Measurements from ENCODE around the gene RHNO1.
A peak's percentile ranks its signal among the peaks of the same experiment; 100 is the strongest.
"Not testable (repeated sequence)": the region's sequence is repeated elsewhere in the genome, so short reads cannot be mapped to it uniquely, and the experiment has no call there.

The RHNO1 gene

GRCh38 chr12:2858944-2859421 is 18.0 kb upstream of the RHNO1 start:
- no peak for DNase-seq (ENCODE audit: low spot score)

GRCh38 chr12:2860170-2860569 is 16.9 kb upstream of the RHNO1 start:
- no peak for DNase-seq (ENCODE audit: low spot score)

- no peak for DNase-seq (ENCODE audit: low spot score)
These were observed 14.1 kb upstream of the RHNO1 start for GRCh38 chr12:2862876-2863275.

GRCh38 chr12:2863402-2863801 is 13.6 kb upstream of the RHNO1 start:
- DNase-seq (ENCODE audit: low spot score) = not testable (repeated sequence)

- DNase-seq (ENCODE audit: low spot score) = no peak
These were observed 12.8 kb upstream of the RHNO1 start for GRCh38 chr12:2864198-2864597.

- DNase-seq (ENCODE audit: low spot score) = not testable (repeated sequence)
These were observed 7.9 kb upstream of the RHNO1 start for GRCh38 chr12:2868986-2869632.

- peak; percentile 26 for DNase-seq (ENCODE audit: low spot score)
These were observed 484 bp upstream of the RHNO1 start for GRCh38 chr12:2876431-2877046.

GRCh38 chr12:2877953-2878732 is 1.1 kb downstream of the RHNO1 start:
- DNase-seq (ENCODE audit: low spot score) = peak; percentile 24

GRCh38 chr12:2879853-2880252 is 2.8 kb downstream of the RHNO1 start:
- no peak for DNase-seq (ENCODE audit: low spot score)

- no peak for DNase-seq (ENCODE audit: low spot score)
These were observed 7.8 kb downstream of the RHNO1 start for GRCh38 chr12:2884810-2885209.

GRCh38 chr12:2886768-2887450 is 9.9 kb downstream of the RHNO1 start:
- no peak for DNase-seq (ENCODE audit: low spot score)

GRCh38 chr12:2890001-2890387 is 13.0 kb downstream of the RHNO1 start:
- no peak for DNase-seq (ENCODE audit: low spot score)

GRCh38 chr12:2890388-2891239 is 13.6 kb downstream of the RHNO1 start, which contains the start of gene TULP3:
Gene TULP3 (plus strand): TSS chr12:2890891. CDS start chr12:2890948, 57 bp downstream.
- DNase-seq (ENCODE audit: low spot score) = peak; percentile 100

GRCh38 chr12:2891240-2892053 is 14.4 kb downstream of the RHNO1 start:
- DNase-seq (ENCODE audit: low spot score) = peak; percentile 38

- no peak for DNase-seq (ENCODE audit: low spot score)
These were observed 15.2 kb downstream of the RHNO1 start for GRCh38 chr12:2892246-2892645.

GRCh38 chr12:2893007-2893406 is 16.0 kb downstream of the RHNO1 start:
- DNase-seq (ENCODE audit: low spot score) = peak; percentile 69

GRCh38 chr12:2895051-2895451 is 18.0 kb downstream of the RHNO1 start:
- peak; percentile 31 for DNase-seq (ENCODE audit: low spot score)

- no peak for DNase-seq (ENCODE audit: low spot score)
These were observed 18.5 kb downstream of the RHNO1 start for GRCh38 chr12:2895511-2895910.

- no peak for DNase-seq (ENCODE audit: low spot score)
These were observed 20.4 kb downstream of the RHNO1 start for GRCh38 chr12:2897418-2897817.

- no peak for DNase-seq (ENCODE audit: low spot score)
These were observed 23.6 kb downstream of the RHNO1 start for GRCh38 chr12:2900642-2901041.

All from AG08395 (cell line).